Hematopoietic multipotent progenitor cell (in vitro differentiated cells): ENCODE results near the gene POLG. TPM values are rescaled to one million over a fixed set of nuclear protein-coding genes. Genes with fewer than 3 reads are reported as not detected.

Source experiments
- DNase-seq, 3 donors: peaks; one replicate each; pipeline ENCODE4 v3.0.0-alpha.2; 2011 to 2015; ENCODE audit warnings: low read depth in 2 of 3, low spot score in 2 of 3
- total RNA-seq: library from RNA; depleted of rRNA; stranded (reverse); fragments of >200 nt; gene quantifications from one replicate; pipeline ENCODE4 v1.2.3, GENCODE V29; 2012

Gene POLG
- total RNA-seq, result 153 TPM

DNA sequence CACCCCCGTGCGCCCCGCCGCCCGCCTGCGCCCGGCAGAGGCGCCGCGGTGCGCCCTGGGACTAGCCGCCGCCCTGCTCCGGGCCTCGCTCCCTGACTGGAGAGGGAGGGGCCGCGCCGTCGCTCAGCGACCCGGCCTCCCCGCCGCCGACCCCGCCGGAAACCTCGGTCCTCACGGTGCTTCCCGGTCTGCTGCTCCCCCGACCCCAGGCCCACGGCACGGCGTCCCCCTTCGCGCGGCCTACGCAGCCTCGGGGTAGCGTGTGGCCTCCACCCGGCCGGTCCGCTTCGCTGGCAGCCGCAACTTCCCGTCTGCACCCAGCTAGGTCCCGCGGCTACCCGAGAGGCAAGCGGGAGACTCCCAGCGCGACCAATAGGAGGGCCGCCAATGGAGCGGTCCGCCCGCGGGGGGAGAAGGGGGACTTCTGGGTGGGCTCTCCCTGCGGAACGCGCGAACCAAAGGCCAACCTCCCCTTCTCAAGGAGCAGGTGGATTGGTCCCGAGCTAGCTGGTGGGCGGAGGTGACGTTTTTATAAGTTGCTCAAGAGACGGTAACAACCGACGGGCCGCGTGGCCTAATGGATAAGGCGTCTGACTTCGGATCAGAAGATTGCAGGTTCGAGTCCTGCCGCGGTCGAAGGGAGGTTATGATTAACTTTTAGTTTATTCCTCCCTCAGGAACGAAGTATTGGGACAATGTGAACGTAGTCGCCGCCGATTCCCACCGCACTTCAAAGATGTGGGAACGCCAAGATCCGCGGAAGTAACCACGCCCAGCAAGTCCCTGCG, at the start of gene POLG:
Gene POLG, minus strand, starts transcription at position 315 of the 788 bp plus-strand sequence. CDS start 1,070 bp downstream, outside the sequence.
- DNase-seq, result peak; percentile 99 to 100 (median 100)

DNA sequence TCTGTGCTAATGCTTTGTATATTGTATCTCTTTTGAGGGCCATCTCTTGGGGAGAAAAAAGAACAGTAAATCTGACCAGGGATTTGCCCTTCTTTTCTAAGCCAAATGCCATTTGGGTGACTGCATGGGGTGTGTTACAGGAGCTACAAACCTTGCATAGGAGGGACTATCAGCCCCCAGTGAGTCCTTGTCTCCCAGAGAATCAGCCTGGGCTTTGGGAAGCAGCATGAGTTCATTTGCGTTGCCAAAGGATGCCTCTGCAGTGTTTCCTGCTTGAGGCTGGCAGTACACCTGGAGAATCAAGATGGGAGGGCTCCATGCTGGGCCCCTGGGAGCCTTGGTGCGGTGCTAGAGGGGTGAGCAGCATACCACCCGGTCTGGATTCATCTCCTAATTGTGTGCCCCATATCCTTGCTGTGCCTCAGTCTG, 49.6 kb upstream of the POLG start:
- no peak for DNase-seq

GRCh38 chr15:89383365-89384175, 48.9 kb upstream of the POLG start:
- DNase-seq, result no peak

- no peak for DNase-seq
Measured at GRCh38 chr15:89381888-89382686, 47.5 kb upstream of the POLG start.

DNA sequence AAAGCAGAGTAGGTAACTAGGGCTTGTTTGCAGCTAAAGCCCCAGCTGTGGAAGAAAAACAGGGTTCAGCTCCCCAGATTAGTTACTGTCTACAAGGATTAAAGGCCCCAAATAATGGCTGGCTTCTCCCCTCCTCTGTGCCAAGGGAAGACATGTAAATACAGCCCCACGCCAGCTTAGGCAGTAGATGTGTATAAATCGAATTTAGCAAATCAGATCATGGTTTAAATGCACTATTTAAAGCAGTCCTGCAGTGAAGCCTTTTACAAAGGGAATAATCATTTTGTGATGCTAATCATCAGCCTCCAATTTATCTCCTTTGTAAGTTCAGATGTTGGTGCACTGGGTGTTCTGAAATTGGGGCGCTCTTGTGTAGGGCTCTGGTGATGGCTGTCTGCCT, 46.7 kb upstream of the POLG start:
- no peak for DNase-seq

- no peak for DNase-seq
Measured at GRCh38 chr15:89379818-89380217, 45.2 kb upstream of the POLG start.

DNA sequence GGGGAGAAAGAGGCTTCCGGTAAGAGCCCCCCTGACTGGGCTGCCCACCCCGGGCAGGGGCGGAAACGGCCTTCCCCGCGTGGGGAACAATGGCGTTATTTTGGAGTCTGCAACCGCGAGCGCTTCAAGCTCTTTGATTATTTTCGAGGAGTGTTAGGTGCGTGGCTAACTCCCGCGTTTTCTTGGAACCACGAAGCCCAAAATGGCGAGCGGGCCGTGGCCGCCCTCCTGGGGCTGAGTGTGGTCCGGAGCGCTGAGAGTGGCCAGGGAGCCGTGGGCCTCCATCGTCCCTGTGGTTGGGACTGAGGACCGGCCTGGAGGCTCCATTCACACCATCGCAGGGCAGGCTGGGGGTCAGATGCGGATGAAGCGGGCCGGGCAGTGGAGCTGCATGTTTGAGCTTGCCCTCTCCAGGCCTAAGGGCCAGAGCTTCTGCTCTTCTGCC, 44.6 kb upstream of the POLG start:
- DNase-seq, result no peak

- peak in 2 of 3 donors; percentile 46 to 58 for DNase-seq
Measured at GRCh38 chr15:89378296-89379151, 43.9 kb upstream of the POLG start.

- no peak for DNase-seq
Measured at GRCh38 chr15:89377842-89378295, 43.2 kb upstream of the POLG start.

- DNase-seq, result no peak
Measured at GRCh38 chr15:89377024-89377841, 42.6 kb upstream of the POLG start.

GRCh38 chr15:89376388-89376787, 41.8 kb upstream of the POLG start:
- DNase-seq, result no peak

- DNase-seq, result no peak
Measured at GRCh38 chr15:89375093-89376005, 40.7 kb upstream of the POLG start.

DNA sequence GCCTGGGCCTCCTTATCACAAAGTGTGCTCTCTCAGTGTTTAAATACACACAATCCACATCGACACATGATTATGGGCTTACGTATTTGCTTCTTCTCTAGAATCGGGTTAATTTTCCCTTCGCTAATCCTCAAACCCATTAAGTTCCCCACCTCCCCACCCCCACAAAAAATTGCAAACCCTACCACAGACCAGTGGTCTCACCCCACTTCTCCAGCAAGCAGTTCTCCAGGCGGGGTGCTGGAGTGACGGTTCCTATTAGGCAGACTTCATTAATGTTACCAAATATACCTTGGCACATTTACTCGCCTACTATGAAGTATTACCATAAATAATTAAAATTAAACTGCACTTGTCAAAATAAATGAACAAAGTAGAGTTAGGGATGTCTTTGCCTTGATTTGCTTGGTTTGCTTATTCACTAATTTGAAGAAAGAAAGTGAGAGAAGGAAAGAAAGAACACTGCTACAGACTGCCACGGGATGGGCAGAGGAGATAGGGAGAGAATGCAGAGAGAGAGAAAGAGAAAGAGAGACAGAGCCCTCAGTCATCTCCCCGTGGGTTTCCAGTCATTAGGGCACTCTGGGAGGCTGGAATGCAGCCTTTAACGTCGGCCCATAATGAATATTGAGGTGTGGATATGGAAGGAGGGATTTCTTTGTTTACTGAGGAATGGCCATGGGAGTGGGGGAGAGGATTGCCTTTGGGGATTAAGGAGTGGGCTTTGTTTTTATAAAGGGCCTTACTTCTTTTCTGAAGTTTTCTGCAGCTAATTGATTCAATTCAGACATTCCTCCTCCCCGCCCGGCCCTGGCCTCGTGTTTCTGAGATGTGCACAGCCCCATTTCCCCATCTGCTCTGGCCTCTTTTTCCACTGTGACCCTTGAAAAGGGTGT, 39.7 kb upstream of the POLG start:
- DNase-seq, result no peak

- no peak for DNase-seq
Measured at GRCh38 chr15:89372069-89372935, 37.7 kb upstream of the POLG start.

DNA sequence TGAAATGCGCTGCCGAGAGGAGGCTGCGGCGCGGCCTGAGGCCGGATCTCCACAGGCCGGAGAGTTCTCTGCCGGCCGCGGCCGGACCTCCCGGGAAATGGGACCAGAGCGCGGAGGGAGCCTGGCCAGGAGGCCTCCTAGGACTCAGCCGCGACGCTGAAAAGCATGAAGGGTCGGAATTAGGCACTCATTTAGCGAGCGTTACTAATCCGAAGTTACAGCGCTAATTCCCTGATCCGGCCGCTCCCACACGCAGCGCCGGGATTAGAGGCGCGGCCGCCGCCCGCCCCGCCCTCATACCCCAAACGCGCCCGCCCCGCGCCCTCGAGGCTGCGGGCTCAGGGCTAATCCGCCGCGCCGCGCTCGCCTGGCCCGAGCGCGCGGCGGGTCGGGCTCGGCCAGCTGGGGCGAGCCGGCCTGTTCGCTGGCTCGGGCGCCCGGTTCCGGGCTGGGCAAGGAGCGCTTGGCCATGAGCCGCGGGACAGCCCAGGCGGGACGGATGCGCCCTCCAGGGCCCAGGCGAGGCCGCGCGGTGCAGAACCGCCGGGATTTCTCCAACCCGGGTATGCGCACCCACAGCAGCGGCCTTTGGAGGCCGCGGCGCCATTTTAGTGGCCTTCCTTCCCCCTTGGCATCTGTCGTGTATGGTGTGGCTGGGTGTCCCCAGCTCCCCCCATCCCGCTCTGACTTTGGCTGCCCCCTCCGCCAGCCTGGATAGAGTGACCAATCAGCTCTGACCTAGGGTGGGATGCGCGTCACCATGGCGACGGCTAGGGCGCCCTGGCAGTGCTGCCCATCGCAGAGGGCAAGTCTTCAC, 36.8 kb upstream of the POLG start:
- DNase-seq, result no peak

GRCh38 chr15:89370978-89371227, 36.3 kb upstream of the POLG start:
- DNase-seq, result no peak
